Islet precursor cell (in vitro differentiated cells): Measurements from ENCODE around the gene SLC16A9.
"Not testable (repeated sequence)": the region's sequence is repeated elsewhere in the genome, so short reads cannot be mapped to it uniquely, and the experiment has no call there.

ENCODE experiments used
- DNase-seq: peaks from one replicate; pipeline ENCODE4 v3.0.0-alpha.2; 2018

Gene SLC16A9, protein sequence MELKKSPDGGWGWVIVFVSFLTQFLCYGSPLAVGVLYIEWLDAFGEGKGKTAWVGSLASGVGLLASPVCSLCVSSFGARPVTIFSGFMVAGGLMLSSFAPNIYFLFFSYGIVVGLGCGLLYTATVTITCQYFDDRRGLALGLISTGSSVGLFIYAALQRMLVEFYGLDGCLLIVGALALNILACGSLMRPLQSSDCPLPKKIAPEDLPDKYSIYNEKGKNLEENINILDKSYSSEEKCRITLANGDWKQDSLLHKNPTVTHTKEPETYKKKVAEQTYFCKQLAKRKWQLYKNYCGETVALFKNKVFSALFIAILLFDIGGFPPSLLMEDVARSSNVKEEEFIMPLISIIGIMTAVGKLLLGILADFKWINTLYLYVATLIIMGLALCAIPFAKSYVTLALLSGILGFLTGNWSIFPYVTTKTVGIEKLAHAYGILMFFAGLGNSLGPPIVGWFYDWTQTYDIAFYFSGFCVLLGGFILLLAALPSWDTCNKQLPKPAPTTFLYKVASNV

DNA sequence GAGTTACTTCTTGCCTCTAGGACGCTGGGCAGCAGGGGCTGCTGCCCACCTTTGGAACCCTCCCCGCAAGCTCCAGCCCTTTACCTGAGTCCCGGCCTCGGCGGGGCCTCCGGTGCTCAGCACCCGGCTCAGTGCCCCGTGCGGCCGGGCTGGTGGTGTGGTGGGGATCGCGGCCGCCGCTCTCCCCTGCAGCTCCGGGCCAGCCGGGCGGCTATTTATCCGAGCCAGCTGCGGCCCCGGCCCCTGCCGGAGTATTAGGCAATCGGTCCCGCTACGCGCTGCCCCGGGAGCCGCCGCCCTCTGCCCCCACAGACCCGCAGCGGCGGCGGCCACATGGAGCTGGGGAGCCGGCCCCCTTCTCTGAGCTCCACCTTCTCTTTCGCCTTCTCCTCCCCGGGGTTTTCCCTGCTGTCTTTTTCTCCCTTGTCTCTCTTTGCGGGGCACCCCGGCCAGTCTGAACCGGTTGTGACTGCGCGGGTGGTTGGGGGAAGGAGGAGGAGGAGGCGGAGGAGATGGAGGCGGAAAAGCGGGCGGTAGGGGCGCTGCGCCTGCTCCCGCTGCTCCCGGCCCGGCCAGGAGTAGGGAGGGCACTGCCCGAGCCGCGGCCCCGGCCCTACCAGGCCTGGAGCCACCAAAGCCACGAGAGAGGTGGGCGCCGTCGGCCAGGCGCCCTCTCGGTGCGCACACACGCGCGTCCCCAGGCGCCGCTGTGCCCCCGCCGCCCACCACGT, at the start of gene SLC16A9:
Gene SLC16A9 (minus strand): TSS at position 456 of the 731 bp plus-strand sequence. CDS start 25,559 bp downstream, outside the sequence.
- DNase-seq = peak; percentile 84

DNA sequence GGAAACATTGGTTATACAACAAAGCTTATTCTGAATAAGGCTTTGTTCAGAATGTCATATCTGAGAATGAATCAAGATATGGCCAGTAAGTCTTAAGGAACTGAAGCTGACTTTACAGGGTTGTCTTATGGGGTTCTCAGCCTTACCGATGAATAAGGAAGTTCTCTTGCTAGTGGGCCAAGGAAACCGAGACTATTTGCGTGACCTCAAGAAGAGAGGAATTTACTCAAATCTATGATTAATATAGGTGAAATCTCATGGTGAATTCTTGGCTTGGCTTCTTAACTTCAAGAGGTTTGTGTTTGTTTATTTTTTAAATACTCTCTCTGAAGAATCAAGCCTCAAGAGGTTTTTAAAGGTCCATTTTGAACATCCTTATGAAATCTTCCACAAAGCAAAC, 48.3 kb upstream of the SLC16A9 start:
- DNase-seq = no peak

DNA sequence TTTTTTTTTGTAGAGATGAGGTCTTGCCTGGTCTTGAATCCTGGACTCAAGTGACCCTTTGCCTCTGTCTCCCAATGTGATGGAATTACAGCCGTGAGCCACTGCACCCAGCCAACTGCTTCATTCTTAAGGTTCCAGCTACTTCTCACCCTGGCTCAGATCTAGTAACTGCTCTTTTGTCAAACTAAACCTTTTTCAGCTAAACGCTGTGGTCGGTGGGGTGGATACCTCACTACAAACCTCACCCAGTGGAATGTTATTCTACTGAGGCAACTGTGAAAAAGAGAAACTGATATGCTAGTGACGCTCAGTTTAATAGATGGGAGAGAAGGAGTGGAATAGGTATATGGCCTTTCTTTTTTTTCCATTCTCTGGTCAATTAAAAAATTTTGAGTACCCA, 45.3 kb upstream of the SLC16A9 start:
- DNase-seq = no peak

DNA sequence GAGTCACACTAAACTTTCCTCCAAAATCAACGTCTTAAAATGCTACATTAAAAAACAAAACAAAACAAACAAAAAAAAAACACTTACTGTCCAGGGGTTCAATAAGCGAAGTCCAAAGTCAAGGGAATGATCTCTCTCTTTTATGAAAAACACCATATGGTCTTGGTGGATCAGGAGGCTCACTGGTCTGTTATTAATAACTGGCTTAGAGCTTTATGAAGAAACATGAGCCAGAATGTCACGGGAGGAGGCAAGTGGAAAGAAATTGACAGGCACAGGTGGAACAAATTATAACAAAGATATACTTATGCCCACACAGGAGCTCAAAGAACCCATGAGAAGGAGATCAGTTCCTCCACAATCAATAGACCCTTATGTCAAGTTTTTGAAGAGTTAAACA, 43.6 kb upstream of the SLC16A9 start, which contains the start of gene MRLN:
Gene MRLN (minus strand): TSS at position 189 of the 400 bp plus-strand sequence.
- no peak for DNase-seq

DNA sequence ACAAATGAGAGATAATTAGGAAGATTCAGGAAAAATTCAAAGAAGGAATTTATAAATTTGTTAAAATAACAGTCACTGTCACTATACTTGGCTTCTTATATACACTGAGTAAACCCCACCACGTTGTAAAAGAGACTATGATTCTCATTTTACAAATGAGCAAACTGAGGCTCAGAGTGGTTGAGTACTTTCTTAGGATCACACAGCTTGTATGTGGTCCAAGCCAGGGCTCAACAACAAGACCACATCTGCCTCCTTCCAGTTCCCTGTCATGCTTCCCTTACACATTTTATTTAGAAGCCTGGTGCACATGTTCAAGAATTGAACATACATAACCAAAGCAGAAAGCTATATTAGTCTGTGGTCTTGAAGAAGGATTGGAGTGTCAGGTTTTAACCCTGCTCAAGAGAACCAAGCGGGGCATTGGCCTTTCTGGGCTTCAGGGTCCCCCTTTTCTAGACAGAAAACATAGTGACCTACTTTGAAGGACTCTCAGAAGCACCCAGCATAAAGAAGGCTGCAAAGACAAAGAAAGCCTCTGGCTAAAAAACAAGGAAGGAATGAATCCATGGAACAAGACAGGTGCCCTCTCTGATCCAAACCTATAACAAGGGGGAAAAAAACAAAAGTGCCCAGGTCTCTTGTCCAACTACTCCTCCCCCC, 42.8 kb upstream of the SLC16A9 start:
- no peak for DNase-seq

DNA sequence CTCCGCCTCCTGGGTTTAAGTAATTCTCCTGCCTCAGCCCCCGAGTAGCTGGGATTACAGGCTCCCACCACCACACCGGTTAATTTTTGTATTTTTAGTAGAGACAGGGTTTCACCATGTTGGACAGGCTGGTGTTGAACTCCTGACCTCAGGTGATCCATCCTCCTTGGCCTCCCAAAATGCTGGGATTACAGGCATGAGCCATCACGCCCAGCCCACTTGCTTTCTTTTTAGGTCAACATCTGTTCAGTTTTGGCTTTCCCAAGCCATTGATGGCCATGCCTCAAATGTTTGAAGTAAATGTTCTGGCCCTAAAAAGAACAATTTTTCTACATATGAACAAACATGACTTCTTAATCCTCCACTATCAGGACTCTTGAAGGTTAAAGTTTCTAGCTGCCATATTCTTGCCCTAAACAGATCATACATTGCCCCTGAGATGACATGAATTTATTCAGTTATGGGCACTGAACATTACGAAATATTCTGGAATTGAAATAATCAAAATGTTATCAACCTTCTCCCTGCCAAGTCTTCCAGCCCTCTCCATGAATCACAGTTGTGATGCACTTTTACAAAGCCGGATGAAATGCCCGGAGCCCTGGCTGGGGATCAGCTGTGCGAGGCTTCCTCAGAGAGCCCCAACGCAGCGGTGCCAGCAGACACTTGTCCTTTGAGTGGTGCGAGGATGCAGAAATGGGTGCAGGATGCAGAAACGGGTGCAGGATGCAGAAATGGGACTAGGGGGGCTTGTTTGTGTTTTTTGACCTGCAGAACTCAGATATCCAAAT, 40.7 kb upstream of the SLC16A9 start:
- DNase-seq = no peak

DNA sequence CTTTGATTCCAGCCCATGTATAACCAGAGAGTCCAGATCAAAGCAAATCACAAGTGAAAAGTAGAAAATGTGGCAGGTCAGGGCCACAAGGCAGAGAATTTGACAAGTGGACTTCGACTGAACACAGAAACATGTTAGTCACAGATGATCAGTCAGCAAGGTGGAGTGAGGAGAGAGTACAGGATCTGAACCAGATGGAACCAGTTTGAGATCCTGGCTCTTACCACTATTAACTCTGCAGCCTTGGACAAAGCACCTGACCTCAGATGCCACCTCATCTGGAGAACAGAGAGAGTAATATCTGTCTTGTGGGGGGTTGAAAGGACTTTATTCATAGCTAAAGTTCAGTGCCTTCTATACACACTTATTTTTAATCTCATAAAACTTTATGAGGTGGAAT, 39.2 kb upstream of the SLC16A9 start:
- DNase-seq = no peak

DNA sequence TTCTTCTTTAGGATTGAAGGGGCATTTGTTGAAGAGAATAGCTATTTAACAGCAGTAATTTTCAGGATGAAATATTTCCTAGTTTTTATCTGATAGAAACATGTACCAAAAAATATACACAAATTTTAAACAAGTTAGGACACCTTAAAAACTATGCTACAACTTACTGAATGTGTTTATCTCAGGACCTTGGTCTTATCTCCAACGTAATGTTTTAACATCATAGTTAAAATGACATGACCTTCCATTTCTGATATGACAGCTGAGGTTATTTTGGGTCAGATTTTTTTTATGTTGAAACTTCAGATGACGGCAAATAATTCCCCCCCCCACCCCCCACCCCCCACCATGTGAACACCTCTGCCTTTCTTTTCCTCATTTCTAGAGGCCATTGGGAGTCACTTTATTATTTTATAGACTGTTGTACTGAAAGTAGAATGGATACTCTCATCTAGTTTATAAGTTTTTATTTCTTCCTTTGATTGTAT, 35.6 kb upstream of the SLC16A9 start:
- DNase-seq = no peak

DNA sequence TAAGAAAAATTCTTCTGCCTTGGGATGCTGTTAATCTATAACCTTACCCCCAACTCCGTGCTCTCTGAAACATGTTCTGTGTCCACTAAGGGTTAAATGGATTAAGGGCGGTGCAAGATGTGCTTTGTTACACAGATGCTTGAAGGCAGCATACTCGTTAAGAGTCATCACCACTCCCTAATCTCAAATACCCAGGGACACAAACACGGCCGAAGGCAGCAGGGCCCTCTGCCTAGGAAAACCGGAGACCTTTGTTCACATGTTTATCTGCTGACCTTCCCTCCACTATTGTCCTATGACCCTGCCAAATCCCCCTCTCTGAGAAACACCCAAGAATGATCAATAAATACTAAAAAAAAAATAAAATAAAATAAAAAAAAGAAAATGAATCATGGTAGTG, 35.1 kb upstream of the SLC16A9 start:
- not testable (repeated sequence) for DNase-seq

DNA sequence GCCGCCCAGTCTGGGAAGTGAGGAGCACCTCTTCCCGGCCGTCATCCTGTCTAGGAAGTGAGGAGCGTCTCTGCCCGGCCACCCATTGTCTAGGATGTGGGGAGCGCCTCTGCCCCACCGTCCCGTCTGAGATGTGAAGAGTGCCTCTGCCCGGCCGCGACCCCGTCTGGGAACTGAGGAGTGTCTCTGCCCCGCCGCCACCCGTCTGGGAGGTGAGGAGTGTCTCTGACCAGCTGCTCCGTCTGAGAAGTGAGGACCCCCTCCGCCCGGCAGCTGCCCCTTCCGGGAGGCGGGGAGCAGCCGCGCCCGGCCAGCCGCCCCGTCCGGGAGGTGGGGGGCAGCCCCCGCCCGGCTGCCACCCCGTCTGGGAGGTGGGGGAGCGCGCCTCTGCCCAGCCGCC, 34.5 kb upstream of the SLC16A9 start:
- not testable (repeated sequence) for DNase-seq

DNA sequence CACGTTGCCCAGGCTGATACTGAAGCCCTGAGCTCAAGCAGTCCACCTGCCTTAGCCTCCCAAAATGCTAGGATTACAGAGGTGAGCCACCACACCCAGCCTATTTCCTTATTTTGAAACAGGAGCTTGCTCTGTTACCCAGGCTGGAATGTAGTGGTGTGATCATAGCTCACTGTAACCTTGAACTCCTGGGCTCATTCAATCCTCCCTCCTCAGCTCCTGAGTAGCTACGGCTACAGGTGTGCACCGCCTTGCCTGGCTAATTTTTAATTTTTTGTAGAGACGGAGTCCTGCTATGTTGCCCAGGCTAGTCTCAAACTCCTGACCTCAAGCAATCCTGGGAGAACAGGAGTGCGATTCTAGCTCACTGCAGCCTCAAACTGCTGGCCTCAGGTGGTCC, 31.9 kb upstream of the SLC16A9 start:
- no peak for DNase-seq

DNA sequence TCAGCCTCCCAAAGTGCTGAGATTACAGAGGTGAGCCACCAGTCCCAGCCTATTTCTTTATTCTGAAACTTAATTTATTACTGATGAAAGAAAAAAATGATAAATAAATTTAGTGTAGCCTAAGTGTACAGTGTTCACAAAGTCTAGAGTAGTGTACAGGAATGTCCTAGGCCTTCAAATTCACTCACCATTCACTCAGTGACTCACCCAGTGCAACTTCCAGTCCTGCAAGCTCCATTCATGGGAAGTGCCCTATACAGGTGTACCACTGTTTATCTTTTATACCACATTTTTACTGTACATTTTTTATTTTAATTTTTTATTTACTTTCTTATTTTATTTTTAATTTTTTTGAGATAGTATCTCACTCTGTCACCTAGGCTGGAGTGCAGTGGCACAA, 31.4 kb upstream of the SLC16A9 start:
- no peak for DNase-seq

DNA sequence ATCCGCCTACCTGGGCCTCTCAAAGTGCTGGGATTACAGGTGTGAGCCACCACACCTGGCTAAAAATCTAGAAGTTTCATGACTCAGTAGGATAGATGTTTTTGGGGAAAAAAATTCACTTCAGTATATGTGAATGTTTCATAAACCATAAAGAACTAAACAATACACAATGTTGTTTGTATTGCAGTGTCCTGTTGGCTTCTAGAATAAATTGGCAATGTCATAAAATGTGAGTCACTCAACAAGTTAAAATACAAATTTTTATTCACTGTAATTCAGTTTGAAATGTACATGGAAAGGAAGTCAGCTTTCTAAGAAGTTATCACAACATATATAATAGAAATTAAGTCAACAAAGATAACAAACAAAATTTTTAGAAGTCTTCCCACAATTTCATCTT, 27.1 kb upstream of the SLC16A9 start:
- no peak for DNase-seq

DNA sequence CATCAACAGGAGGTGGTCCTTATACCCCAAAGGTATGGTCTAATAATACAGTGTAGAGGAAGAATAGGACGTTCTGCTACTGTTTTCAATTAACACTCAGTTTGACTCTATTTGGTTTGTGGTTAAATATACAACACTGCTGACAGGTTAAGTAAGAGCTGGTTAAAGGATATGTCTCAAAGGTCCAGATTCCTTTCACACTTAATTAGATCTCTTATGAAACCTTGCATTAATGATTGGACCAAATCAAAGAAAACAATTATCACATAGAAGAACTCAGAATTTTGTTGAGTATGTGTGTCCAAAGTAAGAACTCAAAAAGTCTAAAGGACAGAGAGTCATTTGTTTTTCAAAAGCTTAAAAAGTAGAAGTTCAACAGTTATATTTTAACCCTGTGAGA, 25.6 kb upstream of the SLC16A9 start:
- DNase-seq = no peak

DNA sequence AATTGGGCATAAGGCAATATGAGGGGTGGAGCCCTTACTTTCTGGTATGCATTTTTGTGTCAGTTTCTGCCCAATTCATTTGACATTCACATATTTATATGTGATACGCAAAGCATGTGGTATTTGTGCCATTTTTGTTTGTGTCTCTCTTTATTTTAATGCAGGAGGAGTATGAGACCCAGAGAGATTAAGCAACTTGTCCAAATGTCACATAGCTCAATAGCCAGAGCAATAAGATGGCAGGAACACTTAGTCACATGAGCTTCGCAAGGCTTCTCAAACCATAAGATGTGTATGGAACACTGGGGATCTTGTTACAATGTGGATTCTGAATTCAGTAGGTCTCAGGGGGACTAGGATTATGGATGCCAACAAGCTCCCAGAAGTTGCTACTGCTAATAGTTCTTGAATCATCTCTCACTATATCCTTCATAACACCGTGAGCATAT, 24.4 kb upstream of the SLC16A9 start:
- no peak for DNase-seq

DNA sequence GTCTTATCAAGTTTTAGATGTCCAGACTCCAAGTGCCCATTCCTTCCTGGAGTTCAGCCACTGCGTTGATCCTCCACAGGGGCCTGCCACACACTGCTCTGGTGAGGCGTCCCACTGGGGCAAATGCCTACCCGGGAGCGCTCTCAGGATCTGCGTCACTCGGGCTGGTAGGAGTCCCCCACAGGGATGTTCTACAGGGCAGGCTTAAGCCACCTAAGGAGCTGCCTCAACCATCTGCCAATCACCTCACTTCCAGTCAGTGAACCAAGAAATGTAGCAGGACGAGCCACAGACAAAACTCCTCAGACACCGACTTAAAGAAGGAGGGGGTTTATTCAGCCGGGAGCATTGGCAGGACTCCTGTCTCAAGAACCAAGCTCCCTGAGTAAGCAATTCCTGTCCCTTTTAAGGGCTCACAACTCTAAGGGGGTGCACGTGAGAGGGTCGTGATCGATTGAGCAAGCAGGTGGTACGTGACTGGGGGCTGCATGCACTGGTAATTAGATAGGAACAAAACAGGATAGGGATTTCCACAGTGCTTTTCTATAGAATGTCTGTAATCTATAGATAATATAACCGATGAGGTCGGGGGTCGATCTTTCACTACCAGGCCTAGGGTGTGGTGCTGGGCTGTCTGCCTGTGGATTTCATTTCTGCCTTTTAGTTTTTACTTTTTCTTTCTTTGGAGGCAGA, 23.8 kb upstream of the SLC16A9 start:
- DNase-seq = not testable (repeated sequence)

DNA sequence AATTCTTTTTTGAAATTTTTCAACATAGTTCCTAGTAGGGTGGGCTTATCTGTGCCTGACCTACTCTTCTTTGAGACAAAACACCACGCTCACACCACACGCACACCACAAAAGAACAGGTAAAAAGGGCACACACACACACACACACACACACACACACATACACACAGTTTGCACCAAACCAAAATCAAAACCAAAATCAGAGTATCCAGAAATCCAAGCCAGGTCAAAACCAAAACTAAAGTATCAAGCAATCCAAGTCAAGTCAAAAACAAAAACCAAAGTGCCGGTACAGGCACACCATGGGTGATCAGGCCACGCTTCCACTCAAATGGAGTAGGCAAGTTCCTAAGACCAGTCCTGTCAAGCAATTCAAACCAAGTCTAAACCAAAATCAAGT, 23.2 kb upstream of the SLC16A9 start:
- DNase-seq = not testable (repeated sequence)

DNA sequence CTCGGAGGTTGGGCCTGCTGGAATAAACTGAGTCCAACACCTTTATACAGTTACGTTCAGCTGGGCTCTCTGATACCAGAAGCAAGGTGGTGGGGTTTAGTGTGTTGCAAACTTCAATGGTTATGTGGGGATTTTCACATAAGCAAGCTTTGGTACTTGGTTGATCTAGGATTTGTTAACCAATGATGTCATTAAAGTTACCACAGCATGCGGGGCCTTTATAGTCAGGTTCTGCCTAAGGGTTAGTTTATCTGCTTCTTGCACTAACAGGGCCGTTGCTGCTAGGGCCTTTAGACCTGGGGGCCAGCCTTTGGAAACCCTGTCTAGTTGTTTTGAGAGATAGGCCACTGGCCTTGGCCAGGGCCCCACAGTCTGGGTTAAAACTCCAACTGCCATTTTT, 19.5 kb upstream of the SLC16A9 start:
- not testable (repeated sequence) for DNase-seq

DNA sequence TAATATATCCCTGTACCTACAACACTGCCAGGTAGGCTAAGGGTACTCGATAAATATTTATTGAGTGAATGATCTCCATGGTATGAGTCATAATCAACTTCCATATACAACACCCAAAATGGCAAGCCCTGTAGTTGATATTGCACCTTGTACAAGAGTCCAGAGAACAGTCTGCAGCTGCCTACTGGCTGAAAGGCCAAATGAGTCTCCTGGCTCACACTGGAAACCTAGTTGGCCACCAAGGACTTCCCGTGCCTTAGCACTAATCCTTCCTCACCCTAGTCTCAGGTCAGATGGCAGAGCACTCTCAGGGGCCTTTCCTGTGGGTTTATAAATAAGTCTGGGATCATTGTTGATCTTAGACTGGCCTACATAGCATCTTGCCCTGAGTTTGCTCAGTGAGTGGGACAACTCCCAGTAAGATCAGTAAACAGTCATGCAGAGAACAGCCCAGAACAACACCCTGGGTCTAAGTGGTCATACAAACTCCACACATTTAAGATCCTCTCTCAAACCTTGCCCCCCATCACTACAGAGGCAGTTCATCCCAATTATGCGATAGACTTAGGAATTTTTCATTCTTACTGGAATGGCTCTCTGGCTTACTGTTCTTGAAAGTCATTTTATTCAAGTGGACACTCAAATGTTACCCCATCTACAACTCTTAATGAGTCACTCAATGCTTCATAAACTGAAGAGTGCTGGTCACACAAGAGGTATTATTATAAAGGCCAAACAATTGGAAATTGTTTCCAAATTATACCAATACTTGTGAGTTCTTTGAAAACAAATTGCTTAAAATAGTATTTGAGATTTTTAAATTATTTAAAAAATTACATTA, 14.7 kb upstream of the SLC16A9 start:
- no peak for DNase-seq

DNA sequence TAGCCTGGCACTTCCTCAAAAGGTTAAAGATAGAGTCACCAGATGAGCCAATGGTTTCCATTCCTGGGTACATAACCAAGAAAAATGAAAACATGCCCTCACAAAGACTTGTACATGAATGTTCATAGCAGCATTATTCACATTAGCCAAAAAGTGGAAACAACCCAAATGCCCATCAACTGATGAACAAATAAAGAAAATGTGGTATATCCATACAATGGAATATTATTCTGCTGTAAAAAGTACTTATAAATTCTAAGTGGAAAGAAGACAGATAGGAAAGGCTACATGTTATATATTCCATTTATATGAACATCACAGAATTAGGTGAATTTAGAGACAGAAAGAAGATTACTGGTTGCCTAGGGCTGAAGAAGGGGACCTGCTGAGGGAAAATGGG, 10.7 kb upstream of the SLC16A9 start:
- no peak for DNase-seq

DNA sequence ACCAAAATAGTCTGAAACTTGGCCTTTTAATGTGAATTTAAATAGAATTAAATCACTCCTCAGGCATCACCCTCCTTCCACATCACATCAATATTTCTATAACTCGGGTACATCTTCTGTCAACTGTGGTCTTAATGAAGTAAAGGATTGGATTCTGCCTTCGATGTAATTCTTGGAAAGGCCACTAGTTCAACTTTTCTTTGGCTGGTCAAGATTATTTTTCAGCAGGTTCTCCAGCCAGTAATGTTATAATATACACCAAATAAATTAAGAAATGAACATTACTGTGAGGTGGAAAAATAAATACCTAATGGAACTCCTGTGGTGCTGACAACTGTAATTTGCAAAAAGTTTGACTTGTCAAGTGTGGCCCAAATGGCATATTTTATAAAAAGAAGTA, 9.7 kb upstream of the SLC16A9 start:
- no peak for DNase-seq
